ENCODE measurements around the gene GRAPL.
"Not testable (repeated sequence)": the region's sequence is repeated elsewhere in the genome, so short reads cannot be mapped to it uniquely, and the experiment has no call there.

Gene GRAPL

GRCh38 chr17:19188870-19189708, 61.7 kb downstream of the GRAPL start:
- DNase-seq (ENCODE audit: low read depth, low spot score): not testable (repeated sequence)

GRCh38 chr17:19189781-19190405, 62.5 kb downstream of the GRAPL start:
- DNase-seq (ENCODE audit: low read depth, low spot score): not testable (repeated sequence)

- not testable (repeated sequence) for DNase-seq (ENCODE audit: low read depth, low spot score)
Measured at GRCh38 chr17:19196382-19197204, 69.2 kb downstream of the GRAPL start.

GRCh38 chr17:19202448-19202847, 75.1 kb downstream of the GRAPL start:
- not testable (repeated sequence) for DNase-seq (ENCODE audit: low read depth, low spot score)

GRCh38 chr17:19203429-19203828, 76.0 kb downstream of the GRAPL start:
- DNase-seq (ENCODE audit: low read depth, low spot score): not testable (repeated sequence)
